ENCODE results near the gene POLD2.

- TF ChIP-seq, protein P1, sequence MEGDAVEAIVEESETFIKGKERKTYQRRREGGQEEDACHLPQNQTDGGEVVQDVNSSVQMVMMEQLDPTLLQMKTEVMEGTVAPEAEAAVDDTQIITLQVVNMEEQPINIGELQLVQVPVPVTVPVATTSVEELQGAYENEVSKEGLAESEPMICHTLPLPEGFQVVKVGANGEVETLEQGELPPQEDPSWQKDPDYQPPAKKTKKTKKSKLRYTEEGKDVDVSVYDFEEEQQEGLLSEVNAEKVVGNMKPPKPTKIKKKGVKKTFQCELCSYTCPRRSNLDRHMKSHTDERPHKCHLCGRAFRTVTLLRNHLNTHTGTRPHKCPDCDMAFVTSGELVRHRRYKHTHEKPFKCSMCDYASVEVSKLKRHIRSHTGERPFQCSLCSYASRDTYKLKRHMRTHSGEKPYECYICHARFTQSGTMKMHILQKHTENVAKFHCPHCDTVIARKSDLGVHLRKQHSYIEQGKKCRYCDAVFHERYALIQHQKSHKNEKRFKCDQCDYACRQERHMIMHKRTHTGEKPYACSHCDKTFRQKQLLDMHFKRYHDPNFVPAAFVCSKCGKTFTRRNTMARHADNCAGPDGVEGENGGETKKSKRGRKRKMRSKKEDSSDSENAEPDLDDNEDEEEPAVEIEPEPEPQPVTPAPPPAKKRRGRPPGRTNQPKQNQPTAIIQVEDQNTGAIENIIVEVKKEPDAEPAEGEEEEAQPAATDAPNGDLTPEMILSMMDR (IDR thresholded peaks at IDR 0.05), result no peak
- no peak for TF ChIP-seq EP300 (IDR thresholded peaks at IDR 0.05)
- no peak for TF ChIP-seq POLR2A (IDR thresholded peaks at IDR 0.05)
Observed at GRCh38 chr7:44110719-44111635, 12.4 kb downstream of the POLD2 start.
